Glutamatergic neuron (in vitro differentiated cells): ENCODE measurements around the gene CCSER2. TPM values are rescaled to one million over a fixed set of nuclear protein-coding genes. Genes with fewer than 3 reads are reported as not detected.

Experiments used
- total RNA-seq: library from RNA; stranded (reverse); fragmentation: NEBNext Ultra II Directional; extraction: Animal tissue kit (Norgen Biotek cat#: 25700); gene quantifications from one replicate; pipeline ENCODE4 v1.2.1, GENCODE V29; 2021; ENCODE audit not compliant: unreplicated experiment

The CCSER2 gene
- total RNA-seq, 1 donor from 2014 or later, result 168 TPM

Other genes starting within 250 kb of the CCSER2 start
- gene GHITM, start 189.1 kb upstream of the CCSER2 start, total RNA-seq, result 120 TPM
- gene GPR15LG, start 154.8 kb upstream of the CCSER2 start, total RNA-seq, result not detected
- gene CDHR1, start 134.1 kb upstream of the CCSER2 start, total RNA-seq, result 6.1 TPM
- gene LRIT2, start 103.0 kb upstream of the CCSER2 start, total RNA-seq, result not detected
- gene LRIT1, start 87.0 kb upstream of the CCSER2 start, total RNA-seq, result not detected
- gene RGR, start 83.5 kb upstream of the CCSER2 start, total RNA-seq, result not detected